HCT116 (cell line): ENCODE measurements around the gene SIRPG.

ENCODE experiments used
- CEBPB ChIP-seq: IDR thresholded peaks from 2 replicates; pipeline ENCODE4 v1.6.1; 2012; ENCODE audit warnings: low read depth
- EZH2phosphoT487 ChIP-seq: fragments of 200-600 bp; IDR thresholded peaks from 2 replicates; pipeline ENCODE4 v1.6.1; 2018; ENCODE audit warnings: antibody characterized with exemption, borderline replicate concordance
- POLR2A ChIP-seq: IDR thresholded peaks from 2 replicates; pipeline ENCODE4 v1.7.0; 2011; ENCODE audit warnings: borderline replicate concordance; ENCODE audit not compliant: insufficient read depth, insufficient read length; ENCODE audit errors: extremely low read depth
- YY1 ChIP-seq: IDR thresholded peaks from 2 replicates; pipeline ENCODE4 v1.6.1; 2011; ENCODE audit warnings: low read length, low read depth, moderate library complexity, mild to moderate bottlenecking; ENCODE audit not compliant: insufficient replicate concordance; ENCODE audit errors: extremely low read depth
- ZNF274 ChIP-seq: fragments of 200-500 bp; sonication (Bioruptor generic); IDR thresholded peaks from 2 replicates; pipeline ENCODE4 v1.6.1; 2014; ENCODE audit warnings: mild to moderate bottlenecking, low read depth, low read length, inconsistent platforms
- TF ChIP-seq, protein P1 (sequence below), 3 experiments: fragments of 200-600 bp in 1 of 3; sonication (generic) in 1 of 3; IDR thresholded peaks in 2 of 3; conservative IDR thresholded peaks in 1 of 3; 2 replicates each; pipeline ENCODE4 v1.5.1; 2012 to 2017; ENCODE audit warnings: low read depth in 2 of 3, low read length in 2 of 3, antibody characterized with exemption in 1 of 3, borderline replicate concordance in 1 of 3, control low read depth in 1 of 3, mild to moderate bottlenecking in 1 of 3, mixed read lengths in 1 of 3, mixed run types in 1 of 3, moderate library complexity in 1 of 3; ENCODE audit not compliant: insufficient read depth in 1 of 3
- TF ChIP-seq, protein P2 (sequence below): IDR thresholded peaks from 2 replicates; pipeline ENCODE4 v1.6.1; 2012
- TF ChIP-seq, protein P3 (sequence below): IDR thresholded peaks from 2 replicates; pipeline ENCODE4 v1.6.1; 2012; ENCODE audit warnings: low read depth

DNA sequence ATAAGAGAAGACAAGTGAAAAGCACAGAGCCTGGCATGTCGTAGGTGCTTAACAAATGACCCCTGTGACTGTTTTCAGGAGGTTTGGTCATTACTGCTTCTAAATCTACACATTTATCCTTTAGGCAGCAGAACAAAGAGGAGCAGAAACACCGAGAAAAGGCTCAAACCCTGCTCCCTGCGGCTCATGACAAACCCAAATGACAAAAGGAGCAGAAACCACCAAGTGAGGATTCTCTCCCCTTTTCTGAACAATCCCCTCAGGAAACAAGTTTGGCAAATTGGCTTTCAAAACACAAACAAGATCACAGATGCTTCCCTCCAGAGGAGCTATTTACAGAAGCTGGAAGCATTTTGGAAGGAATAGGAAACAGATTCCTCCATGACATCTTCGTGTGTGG, 15.8 kb upstream of the SIRPG start:
- TF ChIP-seq YY1 (no peak), POLR2A (no peak), EZH2phosphoT487 (no peak), CEBPB (no peak), ZNF274 (no peak)
- TF ChIP-seq, protein P1, sequence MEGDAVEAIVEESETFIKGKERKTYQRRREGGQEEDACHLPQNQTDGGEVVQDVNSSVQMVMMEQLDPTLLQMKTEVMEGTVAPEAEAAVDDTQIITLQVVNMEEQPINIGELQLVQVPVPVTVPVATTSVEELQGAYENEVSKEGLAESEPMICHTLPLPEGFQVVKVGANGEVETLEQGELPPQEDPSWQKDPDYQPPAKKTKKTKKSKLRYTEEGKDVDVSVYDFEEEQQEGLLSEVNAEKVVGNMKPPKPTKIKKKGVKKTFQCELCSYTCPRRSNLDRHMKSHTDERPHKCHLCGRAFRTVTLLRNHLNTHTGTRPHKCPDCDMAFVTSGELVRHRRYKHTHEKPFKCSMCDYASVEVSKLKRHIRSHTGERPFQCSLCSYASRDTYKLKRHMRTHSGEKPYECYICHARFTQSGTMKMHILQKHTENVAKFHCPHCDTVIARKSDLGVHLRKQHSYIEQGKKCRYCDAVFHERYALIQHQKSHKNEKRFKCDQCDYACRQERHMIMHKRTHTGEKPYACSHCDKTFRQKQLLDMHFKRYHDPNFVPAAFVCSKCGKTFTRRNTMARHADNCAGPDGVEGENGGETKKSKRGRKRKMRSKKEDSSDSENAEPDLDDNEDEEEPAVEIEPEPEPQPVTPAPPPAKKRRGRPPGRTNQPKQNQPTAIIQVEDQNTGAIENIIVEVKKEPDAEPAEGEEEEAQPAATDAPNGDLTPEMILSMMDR (IDR thresholded peaks at IDR 0.05 in 2 of 3, conservative IDR thresholded peaks at IDR 0.05 in 1 of 3; ENCODE audit: borderline replicate concordance in 1 of 3, insufficient read depth in 1 of 3, low read depth in 2 of 3, low read length in 2 of 3), result no peak
- TF ChIP-seq, protein P2, sequence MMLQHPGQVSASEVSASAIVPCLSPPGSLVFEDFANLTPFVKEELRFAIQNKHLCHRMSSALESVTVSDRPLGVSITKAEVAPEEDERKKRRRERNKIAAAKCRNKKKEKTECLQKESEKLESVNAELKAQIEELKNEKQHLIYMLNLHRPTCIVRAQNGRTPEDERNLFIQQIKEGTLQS, result no peak
- TF ChIP-seq, protein P3, sequence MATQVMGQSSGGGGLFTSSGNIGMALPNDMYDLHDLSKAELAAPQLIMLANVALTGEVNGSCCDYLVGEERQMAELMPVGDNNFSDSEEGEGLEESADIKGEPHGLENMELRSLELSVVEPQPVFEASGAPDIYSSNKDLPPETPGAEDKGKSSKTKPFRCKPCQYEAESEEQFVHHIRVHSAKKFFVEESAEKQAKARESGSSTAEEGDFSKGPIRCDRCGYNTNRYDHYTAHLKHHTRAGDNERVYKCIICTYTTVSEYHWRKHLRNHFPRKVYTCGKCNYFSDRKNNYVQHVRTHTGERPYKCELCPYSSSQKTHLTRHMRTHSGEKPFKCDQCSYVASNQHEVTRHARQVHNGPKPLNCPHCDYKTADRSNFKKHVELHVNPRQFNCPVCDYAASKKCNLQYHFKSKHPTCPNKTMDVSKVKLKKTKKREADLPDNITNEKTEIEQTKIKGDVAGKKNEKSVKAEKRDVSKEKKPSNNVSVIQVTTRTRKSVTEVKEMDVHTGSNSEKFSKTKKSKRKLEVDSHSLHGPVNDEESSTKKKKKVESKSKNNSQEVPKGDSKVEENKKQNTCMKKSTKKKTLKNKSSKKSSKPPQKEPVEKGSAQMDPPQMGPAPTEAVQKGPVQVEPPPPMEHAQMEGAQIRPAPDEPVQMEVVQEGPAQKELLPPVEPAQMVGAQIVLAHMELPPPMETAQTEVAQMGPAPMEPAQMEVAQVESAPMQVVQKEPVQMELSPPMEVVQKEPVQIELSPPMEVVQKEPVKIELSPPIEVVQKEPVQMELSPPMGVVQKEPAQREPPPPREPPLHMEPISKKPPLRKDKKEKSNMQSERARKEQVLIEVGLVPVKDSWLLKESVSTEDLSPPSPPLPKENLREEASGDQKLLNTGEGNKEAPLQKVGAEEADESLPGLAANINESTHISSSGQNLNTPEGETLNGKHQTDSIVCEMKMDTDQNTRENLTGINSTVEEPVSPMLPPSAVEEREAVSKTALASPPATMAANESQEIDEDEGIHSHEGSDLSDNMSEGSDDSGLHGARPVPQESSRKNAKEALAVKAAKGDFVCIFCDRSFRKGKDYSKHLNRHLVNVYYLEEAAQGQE, result no peak
